ENCODE data around the gene SLC29A4.

The SLC29A4 gene

GRCh38 chr7:5324961-5325360 lies 42.2 kb downstream of the SLC29A4 start:
- H2AFZ ChIP-seq (ENCODE audit: low read depth, low read length): no peak overlapping the region
- H3K27ac ChIP-seq (ENCODE audit: low read length): no peak overlapping the region
- H4K20me1 ChIP-seq (ENCODE audit: insufficient read depth, low read length): no peaks in the 10 kb centered on the region
- H3K79me2 ChIP-seq (ENCODE audit: low read length): no peaks in the 10 kb centered on the region
- peaks cover 4% of the 10 kb centered on the region for H3K36me3 ChIP-seq (replicated peaks; ENCODE audit: low read depth, low read length)
- H3K4me2 ChIP-seq (ENCODE audit: low read length): no peak overlapping the region
- H3K4me1 ChIP-seq (ENCODE audit: low read length): no peaks in the 10 kb centered on the region
- no peaks in the 10 kb centered on the region for H3K27me3 ChIP-seq (ENCODE audit: low read depth, low read length)
- H3K4me3 ChIP-seq (ENCODE audit: low read length): no peak overlapping the region
- H3K9ac ChIP-seq (ENCODE audit: low read length): no peak overlapping the region
- H3K9me3 ChIP-seq (ENCODE audit: insufficient read depth, low read length): no peaks in the 10 kb centered on the region
- TF ChIP-seq EZH2phosphoT487 (IDR thresholded peaks at IDR 0.05; ENCODE audit: low read depth): no peak
- TF ChIP-seq, protein P1, sequence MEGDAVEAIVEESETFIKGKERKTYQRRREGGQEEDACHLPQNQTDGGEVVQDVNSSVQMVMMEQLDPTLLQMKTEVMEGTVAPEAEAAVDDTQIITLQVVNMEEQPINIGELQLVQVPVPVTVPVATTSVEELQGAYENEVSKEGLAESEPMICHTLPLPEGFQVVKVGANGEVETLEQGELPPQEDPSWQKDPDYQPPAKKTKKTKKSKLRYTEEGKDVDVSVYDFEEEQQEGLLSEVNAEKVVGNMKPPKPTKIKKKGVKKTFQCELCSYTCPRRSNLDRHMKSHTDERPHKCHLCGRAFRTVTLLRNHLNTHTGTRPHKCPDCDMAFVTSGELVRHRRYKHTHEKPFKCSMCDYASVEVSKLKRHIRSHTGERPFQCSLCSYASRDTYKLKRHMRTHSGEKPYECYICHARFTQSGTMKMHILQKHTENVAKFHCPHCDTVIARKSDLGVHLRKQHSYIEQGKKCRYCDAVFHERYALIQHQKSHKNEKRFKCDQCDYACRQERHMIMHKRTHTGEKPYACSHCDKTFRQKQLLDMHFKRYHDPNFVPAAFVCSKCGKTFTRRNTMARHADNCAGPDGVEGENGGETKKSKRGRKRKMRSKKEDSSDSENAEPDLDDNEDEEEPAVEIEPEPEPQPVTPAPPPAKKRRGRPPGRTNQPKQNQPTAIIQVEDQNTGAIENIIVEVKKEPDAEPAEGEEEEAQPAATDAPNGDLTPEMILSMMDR (IDR thresholded peaks at IDR 0.05; ENCODE audit: low read depth, low read length): no peak

DNA sequence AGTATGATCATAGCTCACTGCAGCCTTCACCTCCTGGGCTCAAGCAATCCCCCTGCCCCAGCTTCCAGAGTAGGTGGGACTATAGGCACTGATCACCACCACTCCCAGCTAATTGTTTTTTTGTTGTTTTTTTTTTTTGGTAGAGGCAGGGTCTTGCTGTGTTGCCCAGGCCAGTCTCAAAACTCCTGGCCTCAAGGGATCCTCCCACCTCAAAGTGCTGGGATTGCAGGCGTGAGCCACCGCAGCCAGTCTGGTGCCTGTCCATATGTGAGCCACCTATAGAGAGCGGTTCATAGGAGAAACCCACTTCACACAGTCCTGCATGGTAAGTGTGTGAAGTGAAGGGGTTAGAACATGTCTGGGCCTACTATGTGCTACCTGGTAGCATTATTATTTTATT lies 47.5 kb downstream of the SLC29A4 start:
- Histone ChIP-seq H2AFZ (ENCODE audit: low read depth, low read length) (no peak overlapping the region), H3K36me3 (replicated peaks; ENCODE audit: low read depth, low read length) (peaks cover 19% of the 10 kb centered on the region), H3K79me2 (ENCODE audit: low read length) (no peaks in the 10 kb centered on the region), H4K20me1 (ENCODE audit: insufficient read depth, low read length) (no peaks in the 10 kb centered on the region), H3K27ac (ENCODE audit: low read length) (no peak overlapping the region), H3K9ac (ENCODE audit: low read length) (no peak overlapping the region), H3K9me3 (ENCODE audit: insufficient read depth, low read length) (no peaks in the 10 kb centered on the region), H3K27me3 (ENCODE audit: low read depth, low read length) (no peaks in the 10 kb centered on the region), H3K4me2 (ENCODE audit: low read length) (no peak overlapping the region), H3K4me3 (ENCODE audit: low read length) (no peak overlapping the region), H3K4me1 (ENCODE audit: low read length) (peaks cover 32% of the 10 kb centered on the region)
- TF ChIP-seq EZH2phosphoT487 (IDR thresholded peaks at IDR 0.05; ENCODE audit: low read depth): no peak
- TF ChIP-seq, protein P1 (IDR thresholded peaks at IDR 0.05; ENCODE audit: low read depth, low read length): no peak

GRCh38 chr7:5332579-5332978 lies 49.8 kb downstream of the SLC29A4 start:
- Histone ChIP-seq H3K9me3 (ENCODE audit: insufficient read depth, low read length) (no peaks in the 10 kb centered on the region), H3K79me2 (ENCODE audit: low read length) (no peaks in the 10 kb centered on the region), H3K4me3 (ENCODE audit: low read length) (no peak overlapping the region), H2AFZ (ENCODE audit: low read depth, low read length) (no peak overlapping the region), H3K36me3 (replicated peaks; ENCODE audit: low read depth, low read length) (peaks cover 31% of the 10 kb centered on the region), H3K9ac (ENCODE audit: low read length) (no peak overlapping the region), H3K27me3 (ENCODE audit: low read depth, low read length) (no peaks in the 10 kb centered on the region), H4K20me1 (ENCODE audit: insufficient read depth, low read length) (no peaks in the 10 kb centered on the region), H3K27ac (ENCODE audit: low read length) (no peak overlapping the region), H3K4me1 (ENCODE audit: low read length) (peaks cover 32% of the 10 kb centered on the region), H3K4me2 (ENCODE audit: low read length) (0 out of 2 replicates have a peak overlapping the region, but pooled peaks have one; percentile 68)
- TF ChIP-seq, protein P1 (IDR thresholded peaks at IDR 0.05; ENCODE audit: low read depth, low read length): no peak
- no peak for TF ChIP-seq EZH2phosphoT487 (IDR thresholded peaks at IDR 0.05; ENCODE audit: low read depth)

GRCh38 chr7:5333121-5334045 lies 50.6 kb downstream of the SLC29A4 start:
- Histone ChIP-seq H3K4me3 (ENCODE audit: low read length) (peak overlapping the region; percentile 23; the same call in 1 of the 2 replicates), H3K27ac (ENCODE audit: low read length) (no peak overlapping the region), H3K36me3 (replicated peaks; ENCODE audit: low read depth, low read length) (peaks cover 31% of the 10 kb centered on the region), H4K20me1 (ENCODE audit: insufficient read depth, low read length) (no peaks in the 10 kb centered on the region), H3K79me2 (ENCODE audit: low read length) (no peaks in the 10 kb centered on the region), H2AFZ (ENCODE audit: low read depth, low read length) (no peak overlapping the region), H3K9me3 (ENCODE audit: insufficient read depth, low read length) (no peaks in the 10 kb centered on the region), H3K4me2 (ENCODE audit: low read length) (peak overlapping the region; percentile 68), H3K27me3 (ENCODE audit: low read depth, low read length) (no peaks in the 10 kb centered on the region), H3K9ac (ENCODE audit: low read length) (0 out of 2 replicates have a peak overlapping the region, but pooled peaks have one; percentile 16), H3K4me1 (ENCODE audit: low read length) (peaks cover 32% of the 10 kb centered on the region)
- TF ChIP-seq, protein P1 (IDR thresholded peaks at IDR 0.05; ENCODE audit: low read depth, low read length): no peak
- no peak for TF ChIP-seq EZH2phosphoT487 (IDR thresholded peaks at IDR 0.05; ENCODE audit: low read depth)

All from OCI-LY3 (cell line).